ENCODE measurements around the gene TAC3. TPM values are rescaled to one million over a fixed set of nuclear protein-coding genes. Genes with fewer than 3 reads are reported as not detected.
"Not testable (repeated sequence)": the region's sequence is repeated elsewhere in the genome, so short reads cannot be mapped to it uniquely, and the experiment has no call there.

Gene TAC3
- not detected for total RNA-seq
- long read RNA-seq: 0 reads

GRCh38 chr12:57016348-57016747, at the start of gene TAC3:
TAC3 (minus strand) TSS chr12:57016529; CDS start chr12:57015797, 732 bp downstream.
- no peak for DNase-seq (ENCODE audit: low spot score)

GRCh38 chr12:57063991-57064685, 47.8 kb upstream of the TAC3 start:
- DNase-seq (ENCODE audit: low spot score): no peak

GRCh38 chr12:57058454-57058853, 42.1 kb upstream of the TAC3 start:
- no peak for DNase-seq (ENCODE audit: low spot score)

GRCh38 chr12:57057067-57057751, 40.9 kb upstream of the TAC3 start:
- no peak for DNase-seq (ENCODE audit: low spot score)

GRCh38 chr12:57055824-57056223, 39.5 kb upstream of the TAC3 start:
- no peak for DNase-seq (ENCODE audit: low spot score)

- DNase-seq (ENCODE audit: low spot score): not testable (repeated sequence)
Observed at GRCh38 chr12:57053901-57054300, 37.6 kb upstream of the TAC3 start.

GRCh38 chr12:57053146-57053545, 36.8 kb upstream of the TAC3 start:
- DNase-seq (ENCODE audit: low spot score): not testable (repeated sequence)

GRCh38 chr12:57051011-57051410, 34.7 kb upstream of the TAC3 start:
- no peak for DNase-seq (ENCODE audit: low spot score)

GRCh38 chr12:57049890-57050289, 33.6 kb upstream of the TAC3 start, which contains the start of gene MYO1A:
MYO1A (minus strand) TSS chr12:57050129; CDS start chr12:57048323, 1,806 bp downstream.
- DNase-seq (ENCODE audit: low spot score): no peak

GRCh38 chr12:57049119-57049446, 32.8 kb upstream of the TAC3 start:
- no peak for DNase-seq (ENCODE audit: low spot score)

- no peak for DNase-seq (ENCODE audit: low spot score)
Observed at GRCh38 chr12:57048423-57049118, 32.2 kb upstream of the TAC3 start.

- DNase-seq (ENCODE audit: low spot score): no peak
Observed at GRCh38 chr12:57047981-57048380, 31.7 kb upstream of the TAC3 start.

GRCh38 chr12:57046947-57047890, 30.9 kb upstream of the TAC3 start:
- DNase-seq (ENCODE audit: low spot score): no peak

GRCh38 chr12:57046086-57046791, 29.9 kb upstream of the TAC3 start:
- DNase-seq (ENCODE audit: low spot score): no peak

GRCh38 chr12:57044889-57045288, 28.6 kb upstream of the TAC3 start:
- no peak for DNase-seq (ENCODE audit: low spot score)

- no peak for DNase-seq (ENCODE audit: low spot score)
Observed at GRCh38 chr12:57044468-57044867, 28.1 kb upstream of the TAC3 start.

GRCh38 chr12:57042695-57043094, 26.4 kb upstream of the TAC3 start:
- no peak for DNase-seq (ENCODE audit: low spot score)

GRCh38 chr12:57040750-57041149, 24.4 kb upstream of the TAC3 start:
- DNase-seq (ENCODE audit: low spot score): no peak

- no peak for DNase-seq (ENCODE audit: low spot score)
Observed at GRCh38 chr12:57040211-57040610, 23.9 kb upstream of the TAC3 start.

- no peak for DNase-seq (ENCODE audit: low spot score)
Observed at GRCh38 chr12:57039016-57039798, 22.9 kb upstream of the TAC3 start.

Measured in mesenteric fat pad (tissue), 1 donor.